Gastroesophageal sphincter (tissue), 3 donors: ENCODE measurements around the gene PAK1.

Experiments used
- POLR2A ChIP-seq, 2 donors: fragments of 450-650 bp; IDR thresholded peaks; one replicate each; pipeline ENCODE4 v1.6.1; 2017; ENCODE audit warnings: antibody characterized with exemption in 2 of 2, mild to moderate bottlenecking in 2 of 2, moderate library complexity in 1 of 2
- POLR2AphosphoS5 ChIP-seq: sonication (generic); formaldehyde crosslinking; IDR thresholded peaks from one replicate; pipeline ENCODE4 v1.6.1; 2017; ENCODE audit warnings: antibody characterized with exemption
- TF ChIP-seq, protein P1 (sequence below), 4 experiments: fragments of 200-600 bp in 2 of 4; fragments of 450-650 bp in 2 of 4; sonication (generic) in 1 of 4; IDR thresholded peaks; one replicate each; pipeline ENCODE4 v1.5.1; 2017 to 2019; ENCODE audit warnings: antibody characterized with exemption in 4 of 4, mild to moderate bottlenecking in 2 of 4, moderate library complexity in 2 of 4

- no peak for TF ChIP-seq POLR2A (IDR thresholded peaks at IDR 0.05)
- TF ChIP-seq, protein P1, sequence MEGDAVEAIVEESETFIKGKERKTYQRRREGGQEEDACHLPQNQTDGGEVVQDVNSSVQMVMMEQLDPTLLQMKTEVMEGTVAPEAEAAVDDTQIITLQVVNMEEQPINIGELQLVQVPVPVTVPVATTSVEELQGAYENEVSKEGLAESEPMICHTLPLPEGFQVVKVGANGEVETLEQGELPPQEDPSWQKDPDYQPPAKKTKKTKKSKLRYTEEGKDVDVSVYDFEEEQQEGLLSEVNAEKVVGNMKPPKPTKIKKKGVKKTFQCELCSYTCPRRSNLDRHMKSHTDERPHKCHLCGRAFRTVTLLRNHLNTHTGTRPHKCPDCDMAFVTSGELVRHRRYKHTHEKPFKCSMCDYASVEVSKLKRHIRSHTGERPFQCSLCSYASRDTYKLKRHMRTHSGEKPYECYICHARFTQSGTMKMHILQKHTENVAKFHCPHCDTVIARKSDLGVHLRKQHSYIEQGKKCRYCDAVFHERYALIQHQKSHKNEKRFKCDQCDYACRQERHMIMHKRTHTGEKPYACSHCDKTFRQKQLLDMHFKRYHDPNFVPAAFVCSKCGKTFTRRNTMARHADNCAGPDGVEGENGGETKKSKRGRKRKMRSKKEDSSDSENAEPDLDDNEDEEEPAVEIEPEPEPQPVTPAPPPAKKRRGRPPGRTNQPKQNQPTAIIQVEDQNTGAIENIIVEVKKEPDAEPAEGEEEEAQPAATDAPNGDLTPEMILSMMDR (IDR thresholded peaks at IDR 0.05): no peak
- TF ChIP-seq POLR2AphosphoS5: no peak
Observed at GRCh38 chr11:77370217-77370616, 103.7 kb downstream of the PAK1 start.
